Neuronal stem cell (in vitro differentiated cells): ENCODE measurements around the gene STK10.

Source experiments
- DNase-seq: peaks from one replicate; pipeline ENCODE4 v3.0.0-alpha.2; 2013; ENCODE audit warnings: low spot score
- H2AFZ ChIP-seq: one replicate; pipeline ENCODE4 v1.6.1; 2013; ENCODE audit warnings: mild to moderate bottlenecking, low read length, inconsistent platforms
- H2AK5ac ChIP-seq: 2 replicates; pipeline ENCODE4 v1.6.1; 2013; ENCODE audit warnings: low read depth, mild to moderate bottlenecking, inconsistent platforms, low read length, moderate library complexity, mixed read lengths
- H2BK120ac ChIP-seq: 2 replicates; pipeline ENCODE4 v1.6.1; 2013; ENCODE audit warnings: low read depth, mild to moderate bottlenecking, inconsistent platforms, low read length, moderate library complexity, mixed read lengths
- H2BK12ac ChIP-seq: one replicate; pipeline ENCODE4 v1.6.1; 2013; ENCODE audit warnings: low read length, inconsistent platforms
- H2BK15ac ChIP-seq: 2 replicates; pipeline ENCODE4 v1.6.1; 2013; ENCODE audit warnings: mild to moderate bottlenecking, low read length, inconsistent platforms, mixed read lengths
- H2BK5ac ChIP-seq: one replicate; pipeline ENCODE4 v1.6.1; 2013; ENCODE audit warnings: inconsistent platforms, mild to moderate bottlenecking, low read length, moderate library complexity
- H3K14ac ChIP-seq: one replicate; pipeline ENCODE4 v1.6.1; 2013; ENCODE audit warnings: low read length, inconsistent platforms
- H3K18ac ChIP-seq: 2 replicates; pipeline ENCODE4 v1.6.1; 2013; ENCODE audit warnings: low read length, inconsistent platforms
- H3K23ac ChIP-seq: 2 replicates; pipeline ENCODE4 v1.6.1; 2013; ENCODE audit warnings: low read depth, mild to moderate bottlenecking, mixed read lengths, low read length, inconsistent platforms; ENCODE audit not compliant: poor library complexity
- H3K27ac ChIP-seq: replicated peaks from 3 replicates; pipeline ENCODE4 v1.5.1; 2013; ENCODE audit warnings: low read length, inconsistent platforms
- H3K27me3 ChIP-seq, 3 experiments: 2 replicates each; pipeline ENCODE4 v1.6.1; 2013; ENCODE audit warnings: low read length in 3 of 3, mild to moderate bottlenecking in 2 of 3, inconsistent platforms in 1 of 3, low read depth in 1 of 3, mixed read lengths in 1 of 3, moderate library complexity in 1 of 3; ENCODE audit not compliant: control insufficient read depth in 3 of 3, insufficient read depth in 3 of 3
- H3K36me3 ChIP-seq, 2 donors: replicated peaks in 1 of 2; 2 replicates each; pipeline ENCODE4 v1.6.1; 2013; ENCODE audit warnings: low read length in 2 of 2; ENCODE audit not compliant: control insufficient read depth in 2 of 2, insufficient read depth in 2 of 2
- H3K4ac ChIP-seq: 2 replicates; pipeline ENCODE4 v1.6.1; 2013; ENCODE audit warnings: inconsistent platforms, mild to moderate bottlenecking, low read length, moderate library complexity
- H3K4me1 ChIP-seq, 2 donors: 1 replicate in 1 of 2; 2 replicates in 1 of 2; pipeline ENCODE4 v1.6.1; 2013; ENCODE audit warnings: low read length in 2 of 2, low read depth in 1 of 2; ENCODE audit not compliant: control insufficient read depth in 2 of 2, insufficient read depth in 1 of 2
- H3K4me2 ChIP-seq: one replicate; pipeline ENCODE4 v1.6.1; 2013; ENCODE audit warnings: mild to moderate bottlenecking, low read length, inconsistent platforms; ENCODE audit not compliant: insufficient read depth, poor library complexity, severe bottlenecking
- H3K4me3 ChIP-seq, 2 donors: 2 replicates each; pipeline ENCODE4 v1.5.1; 2013; ENCODE audit warnings: low read length in 2 of 2, mild to moderate bottlenecking in 2 of 2, inconsistent platforms in 1 of 2, moderate library complexity in 1 of 2
- H3K79me1 ChIP-seq: one replicate; pipeline ENCODE4 v1.6.1; 2013; ENCODE audit warnings: low read depth, mild to moderate bottlenecking, inconsistent platforms, low read length, moderate library complexity
- H3K9ac ChIP-seq: one replicate; pipeline ENCODE4 v1.6.1; 2013; ENCODE audit warnings: mild to moderate bottlenecking, low read depth, low read length, inconsistent platforms; ENCODE audit not compliant: poor library complexity
- H3K9me3 ChIP-seq, 2 donors: replicated peaks in 1 of 2; 2 replicates each; pipeline versions ENCODE3 to v1.6.1; 2013; ENCODE audit warnings: low read length in 2 of 2, mild to moderate bottlenecking in 2 of 2, inconsistent platforms in 1 of 2, low read depth in 1 of 2, mixed read lengths in 1 of 2, moderate library complexity in 1 of 2; ENCODE audit not compliant: control insufficient read depth in 2 of 2, insufficient read depth in 1 of 2
- H4K8ac ChIP-seq: one replicate; pipeline ENCODE4 v1.6.1; 2013; ENCODE audit warnings: low read depth, mild to moderate bottlenecking, inconsistent platforms, low read length, moderate library complexity
- H4K91ac ChIP-seq: one replicate; pipeline ENCODE4 v1.6.1; 2013; ENCODE audit warnings: low read length, low read depth, mild to moderate bottlenecking, inconsistent platforms; ENCODE audit not compliant: poor library complexity
- WGBS, 2 donors: extraction: QIAGEN DNeasy Blood & Tissue Kit; methylation state at CpG; one replicate each; pipeline ENCODE4 v1.1.7; 2013; ENCODE audit warnings: missing lambda C conversion rate in 2 of 2, mixed read lengths in 1 of 2; ENCODE audit not compliant: insufficient read length in 2 of 2, insufficient replicate concordance in 1 of 2; ENCODE audit errors: extremely low coverage in 2 of 2; 5-methylcytosine and 5-hydroxymethylcytosine counted together

The STK10 gene

DNA sequence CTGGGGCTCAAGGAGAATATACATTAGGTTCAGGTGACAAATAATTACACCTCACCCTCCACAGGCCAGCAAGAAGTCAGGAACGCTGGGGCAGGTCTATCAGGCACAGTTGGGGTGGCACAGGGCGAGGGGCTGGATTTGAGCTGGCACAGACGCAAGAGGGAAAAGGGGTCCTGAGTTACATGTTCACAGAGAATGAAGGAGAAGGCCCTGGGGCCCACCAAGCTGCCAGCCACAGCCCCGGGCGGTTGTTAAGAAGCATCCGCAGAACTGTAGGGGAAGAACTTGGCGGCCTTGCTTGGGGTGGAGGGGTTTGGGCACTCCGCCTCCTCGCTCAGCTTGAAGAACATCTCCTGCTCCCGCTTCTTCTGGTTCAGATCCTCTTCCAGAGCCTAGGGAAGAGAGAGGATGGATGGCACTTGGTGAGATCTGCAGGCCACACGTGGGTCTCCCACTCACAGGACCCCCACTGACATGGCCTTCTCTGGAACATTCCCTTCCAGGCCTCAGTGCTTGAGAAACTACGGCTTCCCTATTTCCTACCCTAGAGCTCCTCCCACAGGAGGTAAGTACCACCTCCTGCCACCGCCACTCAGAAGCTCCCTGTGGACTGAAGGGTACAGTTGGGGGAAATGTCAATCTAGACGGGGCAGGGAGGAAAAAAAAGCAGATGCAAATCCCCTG is 143.3 kb downstream of the STK10 start:
- H2BK120ac ChIP-seq, result no peak overlapping the region
- peaks cover 0 to 9% of the 10 kb centered on the region in 2 donors for H3K36me3 ChIP-seq
- H2BK5ac ChIP-seq, result no peak overlapping the region
- H3K4me1 ChIP-seq, result peaks cover 0 to 8% of the 10 kb centered on the region in 2 donors
- no peaks in the 10 kb centered on the region for H3K9me3 ChIP-seq
- H3K4me3 ChIP-seq, result no peak overlapping the region
- H3K14ac ChIP-seq, result no peak overlapping the region
- H2AK5ac ChIP-seq, result peak overlapping the region; percentile 9
- no peaks in the 10 kb centered on the region for H3K79me1 ChIP-seq
- H3K27me3 ChIP-seq, result no peaks in the 10 kb centered on the region
- no peak overlapping the region for H3K18ac ChIP-seq
- H3K23ac ChIP-seq, result no peak overlapping the region
- H2AFZ ChIP-seq, result no peak overlapping the region
- H3K9ac ChIP-seq, result no peak overlapping the region
- no peak overlapping the region for H4K91ac ChIP-seq
- H3K4me2 ChIP-seq, result no peak overlapping the region
- no peak for DNase-seq
- no peak overlapping the region for H3K27ac ChIP-seq
- no peak overlapping the region for H4K8ac ChIP-seq
- no peak overlapping the region for H3K4ac ChIP-seq
- no CpG with 5 or more reads among the region's 14 CpGs for WGBS, 2 donors
- H2BK15ac ChIP-seq, result no peak overlapping the region
- H2BK12ac ChIP-seq, result no peak overlapping the region

DNA sequence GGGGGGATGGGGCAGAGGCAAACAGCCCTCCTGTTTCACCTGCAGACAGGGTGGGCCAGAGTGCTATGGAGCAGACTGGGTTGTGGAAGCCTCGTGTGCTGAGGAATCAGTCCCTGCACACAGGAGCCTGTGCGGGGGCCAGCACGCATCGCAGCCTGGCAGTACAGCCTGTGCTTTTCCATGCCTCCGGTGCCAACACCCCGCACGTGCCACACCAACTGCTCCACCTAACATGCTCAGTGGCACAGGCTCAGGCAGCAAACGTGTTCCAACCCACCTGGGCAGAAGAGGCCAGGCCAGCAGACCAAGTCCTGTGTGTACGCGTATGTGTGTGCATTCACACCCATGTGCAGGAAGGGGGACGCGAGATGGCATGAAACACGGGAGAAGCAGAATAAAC is 144.2 kb downstream of the STK10 start:
- Histone ChIP-seq H3K4me1 (peaks cover 0 to 5% of the 10 kb centered on the region in 2 donors), H2AFZ (no peak overlapping the region), H2BK12ac (no peak overlapping the region), H3K23ac (peak overlapping the region; percentile 17), H4K8ac (no peak overlapping the region), H3K27ac (no peak overlapping the region), H2BK5ac (no peak overlapping the region), H3K4me2 (no peak overlapping the region), H3K79me1 (no peaks in the 10 kb centered on the region), H3K9ac (no peak overlapping the region), H3K14ac (no peak overlapping the region), H2BK120ac (no peak overlapping the region), H2BK15ac (no peak overlapping the region), H3K18ac (peak overlapping the region; percentile 78), H3K9me3 (no peaks in the 10 kb centered on the region), H3K36me3 (peaks cover 0 to 9% of the 10 kb centered on the region in 2 donors), H2AK5ac (peak overlapping the region; percentile 38), H3K4me3 (peak overlapping the region in 1 of 2 donors; percentile 55), H3K4ac (no peak overlapping the region), H4K91ac (no peak overlapping the region), H3K27me3 (no peaks in the 10 kb centered on the region)
- WGBS, 2 donors, result no CpG with 5 or more reads among the region's 13 CpGs
- no peak for DNase-seq

- H3K27ac ChIP-seq, result no peak overlapping the region
- peaks cover 0 to 9% of the 10 kb centered on the region in 2 donors for H3K36me3 ChIP-seq
Measured at GRCh38 chr5:172042183-172042582, 145.8 kb downstream of the STK10 start.

GRCh38 chr5:172038167-172038566 is 149.9 kb downstream of the STK10 start:
- Histone ChIP-seq H3K14ac (no peak overlapping the region), H2AFZ (no peak overlapping the region), H2AK5ac (no peak overlapping the region), H3K23ac (no peak overlapping the region), H3K9ac (no peak overlapping the region), H3K79me1 (no peaks in the 10 kb centered on the region), H3K4me1 (peaks cover 0 to 5% of the 10 kb centered on the region in 2 donors), H2BK15ac (no peak overlapping the region), H3K36me3 (no peaks in the 10 kb centered on the region), H3K4me2 (no peak overlapping the region), H3K27ac (no peak overlapping the region), H2BK120ac (no peak overlapping the region), H2BK12ac (no peak overlapping the region), H3K18ac (no peak overlapping the region), H3K9me3 (no peaks in the 10 kb centered on the region), H4K91ac (no peak overlapping the region), H4K8ac (no peak overlapping the region), H3K27me3 (no peaks in the 10 kb centered on the region), H2BK5ac (no peak overlapping the region), H3K4ac (no peak overlapping the region), H3K4me3 (no peak overlapping the region)
- no peak for DNase-seq
- WGBS, 2 donors, result no CpG with 5 or more reads among the region's 3 CpGs

More at GRCh38 chr5:172042183-172042582, 145.8 kb downstream of the STK10 start:
- no peak overlapping the region for H2AFZ ChIP-seq
- no peak overlapping the region for H2BK12ac ChIP-seq
- no peak overlapping the region for H4K91ac ChIP-seq
- no peak overlapping the region for H3K9ac ChIP-seq
- H3K4me2 ChIP-seq, result no peak overlapping the region
- H3K79me1 ChIP-seq, result no peaks in the 10 kb centered on the region
- H2AK5ac ChIP-seq, result no peak overlapping the region
- peaks cover 0 to 2% of the 10 kb centered on the region in 2 donors for H3K4me1 ChIP-seq
- H3K4ac ChIP-seq, result no peak overlapping the region
- H3K14ac ChIP-seq, result no peak overlapping the region
- no peak overlapping the region for H2BK15ac ChIP-seq
- no CpG with 5 or more reads among the region's 13 CpGs for WGBS, 2 donors
- no peak overlapping the region for H2BK120ac ChIP-seq
- H4K8ac ChIP-seq, result no peak overlapping the region
- no peak overlapping the region for H2BK5ac ChIP-seq
- H3K23ac ChIP-seq, result no peak overlapping the region
- no peaks in the 10 kb centered on the region for H3K27me3 ChIP-seq
- no peak overlapping the region for H3K18ac ChIP-seq
- DNase-seq, result no peak
- no peak overlapping the region for H3K4me3 ChIP-seq
- no peaks in the 10 kb centered on the region for H3K9me3 ChIP-seq
